HL-60 (cell line): Measurements from ENCODE around the gene AEBP2.

Source experiments
- DNase-seq, 2 experiments: peaks; one replicate each; pipeline ENCODE4 v3.0.0-alpha.2; 2010 to 2020; ENCODE audit warnings: low read depth in 1 of 2, low spot score in 1 of 2
- H3K27ac ChIP-seq: fragments of 250-450 bp; sonication (Bioruptor Pico); replicated peaks from 2 replicates; pipeline ENCODE4 v1.5.1; 2020; ENCODE audit warnings: mild to moderate bottlenecking, moderate library complexity
- H3K27me3 ChIP-seq: fragments of 250-450 bp; sonication (Bioruptor Pico); 2 replicates; pipeline ENCODE4 v1.5.1; 2021; ENCODE audit warnings: mild to moderate bottlenecking, moderate library complexity; ENCODE audit not compliant: insufficient read depth, poor library complexity, severe bottlenecking
- H3K4me3 ChIP-seq: replicated peaks from 2 replicates; pipeline ENCODE4 v1.5.1; 2011; ENCODE audit warnings: mild to moderate bottlenecking, control low read depth, low read length; ENCODE audit not compliant: insufficient read depth
- CTCF ChIP-seq: IDR thresholded peaks from one replicate; pipeline ENCODE4 v1.5.1; 2011; ENCODE audit warnings: low read length, control low read depth, inconsistent platforms; ENCODE audit not compliant: insufficient read depth
- GABPA ChIP-seq: IDR thresholded peaks from 2 replicates; pipeline ENCODE4 v1.6.1; 2012; ENCODE audit warnings: low read depth
- POLR2AphosphoS5 ChIP-seq: IDR thresholded peaks from 2 replicates; pipeline ENCODE4 v1.6.1; 2012; ENCODE audit warnings: low read depth
- REST ChIP-seq: IDR thresholded peaks from 2 replicates; pipeline ENCODE4 v1.6.1; 2012; ENCODE audit warnings: low read depth; ENCODE audit not compliant: insufficient replicate concordance
- SPI1 ChIP-seq: IDR thresholded peaks from 2 replicates; pipeline ENCODE4 v1.6.1; 2012; ENCODE audit warnings: low read depth, mild to moderate bottlenecking, borderline replicate concordance

The AEBP2 gene

GRCh38 chr12:19435831-19436497, 3.3 kb upstream of the AEBP2 start:
- Histone ChIP-seq H3K27ac (no peak overlapping the region), H3K27me3 (no peaks in the 10 kb centered on the region), H3K4me3 (no peak overlapping the region)
- no peak for TF ChIP-seq GABPA
- no peak for TF ChIP-seq SPI1
- no peak for TF ChIP-seq REST
- TF ChIP-seq POLR2AphosphoS5 = no peak
- TF ChIP-seq CTCF = no peak
- DNase-seq = no peak

- H3K27me3 ChIP-seq = no peaks in the 10 kb centered on the region
- TF ChIP-seq POLR2AphosphoS5 (no peak), REST (no peak), GABPA (no peak), SPI1 (no peak), CTCF (no peak)
- DNase-seq = no peak
- H3K27ac ChIP-seq = no peak overlapping the region
- H3K4me3 ChIP-seq = no peak overlapping the region
Observed at GRCh38 chr12:19436931-19437330, 2.4 kb upstream of the AEBP2 start.

GRCh38 chr12:19437996-19438395, 1.3 kb upstream of the AEBP2 start:
- DNase-seq = peak in 1 of 2 experiments; percentile 38
- H3K4me3 ChIP-seq = no peak overlapping the region
- no peak overlapping the region for H3K27ac ChIP-seq
- TF ChIP-seq CTCF = no peak
- no peaks in the 10 kb centered on the region for H3K27me3 ChIP-seq
